Activated CD4-positive, alpha-beta T cell treated with anti-CD3 and anti-CD28 coated beads, Interleukin-2, Interleukin-4, amounts not matched to agents 100 ng/mL and 50 ng/mL, durations not matched to agents 16 hours and 8 hours (primary cell): ENCODE measurements around the gene CFD.
A peak's percentile ranks its signal among the peaks of the same experiment; 100 is the strongest.
"Not testable (repeated sequence)": the region's sequence is repeated elsewhere in the genome, so short reads cannot be mapped to it uniquely, and the experiment has no call there.

ENCODE experiments used
- DNase-seq: peaks from one replicate; pipeline ENCODE4 v3.0.0-alpha.2; 2020; ENCODE audit warnings: low spot score

CFD gene

GRCh38 chr19:871446-872265, 12.2 kb downstream of the CFD start:
- DNase-seq: no peak

- DNase-seq: peak; percentile 83
Measured at GRCh38 chr19:872266-872951, 12.9 kb downstream of the CFD start.

GRCh38 chr19:873084-873483, 13.6 kb downstream of the CFD start:
- DNase-seq: peak; percentile 78

GRCh38 chr19:873561-874041, 14.1 kb downstream of the CFD start:
- no peak for DNase-seq

GRCh38 chr19:875265-875879, 15.9 kb downstream of the CFD start:
- no peak for DNase-seq

- no peak for DNase-seq
Measured at GRCh38 chr19:876089-876488, 16.6 kb downstream of the CFD start.

- no peak for DNase-seq
Measured at GRCh38 chr19:876780-877314, 17.4 kb downstream of the CFD start.

GRCh38 chr19:877992-878660, 18.7 kb downstream of the CFD start:
- not testable (repeated sequence) for DNase-seq

GRCh38 chr19:878751-879561, 19.5 kb downstream of the CFD start:
- DNase-seq: not testable (repeated sequence)

- DNase-seq: no peak
Measured at GRCh38 chr19:879711-880438, 20.4 kb downstream of the CFD start.

GRCh38 chr19:881385-882071, 22.1 kb downstream of the CFD start:
- DNase-seq: no peak

GRCh38 chr19:882871-883497, 23.5 kb downstream of the CFD start:
- DNase-seq: no peak

- no peak for DNase-seq
Measured at GRCh38 chr19:883661-884211, 24.3 kb downstream of the CFD start.

- no peak for DNase-seq
Measured at GRCh38 chr19:884420-885211, 25.2 kb downstream of the CFD start.

GRCh38 chr19:885536-886224, 26.2 kb downstream of the CFD start:
- DNase-seq: no peak

- no peak for DNase-seq
Measured at GRCh38 chr19:887072-887471, 27.6 kb downstream of the CFD start.

- no peak for DNase-seq
Measured at GRCh38 chr19:887599-887998, 28.1 kb downstream of the CFD start.
